ENCODE results near the gene BNIP5.

The BNIP5 gene, protein sequence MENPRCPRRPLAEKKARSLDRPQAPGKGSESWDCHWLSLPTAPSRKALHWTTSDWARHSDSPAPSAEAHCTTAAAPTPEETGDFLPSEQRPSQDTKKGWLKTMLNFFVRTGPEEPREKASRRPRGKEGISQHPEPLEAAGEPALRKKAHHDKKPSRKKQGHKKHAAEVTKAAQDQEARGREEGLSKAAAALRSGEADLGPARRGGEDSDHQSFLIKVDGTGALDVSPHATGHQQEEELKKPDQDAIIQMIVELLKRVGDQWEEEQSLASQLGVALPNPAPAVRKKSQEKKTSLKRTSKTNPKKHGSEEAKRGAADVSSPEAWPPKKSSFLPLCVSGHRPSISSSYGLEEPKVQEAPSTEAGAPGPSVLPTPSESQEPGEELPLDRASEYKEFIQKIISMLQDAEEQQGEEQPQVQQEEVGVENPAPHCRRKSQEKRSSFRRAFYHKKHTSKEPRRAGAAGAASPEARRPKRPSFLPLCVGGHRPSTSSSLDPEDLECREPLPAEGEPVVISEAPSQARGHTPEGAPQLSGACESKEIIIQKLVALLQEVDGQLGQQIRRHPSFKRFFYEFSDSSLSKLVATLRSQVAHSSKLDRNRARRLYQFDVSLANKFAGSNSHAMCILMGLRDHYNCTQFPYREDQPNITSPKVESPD

GRCh38 chr6:36336779-36337241, at the start of gene BNIP5:
BNIP5 (minus strand) TSS chr6:36336888; CDS start chr6:36330690, 6,198 bp downstream.
- no peak for DNase-seq (ENCODE audit: low read depth in 2 of 2, low spot score in 1 of 2)

DNA sequence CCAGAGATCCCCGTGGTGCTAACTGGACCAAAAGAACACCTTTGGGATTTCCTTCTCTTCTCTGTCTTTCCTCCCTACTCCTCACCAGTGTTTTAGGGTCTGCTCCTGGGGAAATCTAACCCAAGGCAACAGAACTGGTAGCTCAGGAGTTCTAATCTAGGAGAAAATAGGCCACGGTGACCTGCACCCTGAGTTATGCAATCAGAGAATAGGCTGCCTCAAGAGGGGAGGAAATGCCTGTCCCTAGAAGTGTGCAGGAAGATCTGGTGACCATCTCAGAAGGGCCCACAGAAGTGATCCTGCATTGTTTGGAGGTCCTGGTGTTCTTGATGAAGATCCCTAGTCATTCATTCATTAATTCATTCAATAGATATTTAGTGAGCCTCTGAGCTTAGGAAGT, 47.4 kb upstream of the BNIP5 start:
- DNase-seq (ENCODE audit: low read depth in 2 of 2, low spot score in 1 of 2), result no peak

DNA sequence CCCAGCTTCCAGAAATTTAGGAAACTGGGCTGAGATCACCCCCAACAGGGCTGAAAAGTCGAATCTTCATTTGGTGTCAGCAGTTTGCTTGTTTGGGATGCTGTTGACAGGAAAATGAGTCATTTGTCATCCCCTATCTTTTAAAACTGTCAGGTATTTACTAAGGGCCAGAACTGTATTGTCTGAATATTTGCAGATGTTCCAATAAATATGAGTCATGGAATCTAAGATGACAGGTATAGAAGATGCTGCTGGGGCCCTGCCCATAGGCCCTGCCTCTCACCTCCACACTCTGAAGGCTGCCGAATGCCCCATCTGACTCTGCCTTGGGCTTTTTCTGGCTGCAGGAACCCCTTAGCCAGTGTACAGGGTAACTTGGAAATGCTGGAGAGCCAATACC, 46.9 kb upstream of the BNIP5 start:
- DNase-seq (ENCODE audit: low read depth in 2 of 2, low spot score in 1 of 2), result no peak

DNA sequence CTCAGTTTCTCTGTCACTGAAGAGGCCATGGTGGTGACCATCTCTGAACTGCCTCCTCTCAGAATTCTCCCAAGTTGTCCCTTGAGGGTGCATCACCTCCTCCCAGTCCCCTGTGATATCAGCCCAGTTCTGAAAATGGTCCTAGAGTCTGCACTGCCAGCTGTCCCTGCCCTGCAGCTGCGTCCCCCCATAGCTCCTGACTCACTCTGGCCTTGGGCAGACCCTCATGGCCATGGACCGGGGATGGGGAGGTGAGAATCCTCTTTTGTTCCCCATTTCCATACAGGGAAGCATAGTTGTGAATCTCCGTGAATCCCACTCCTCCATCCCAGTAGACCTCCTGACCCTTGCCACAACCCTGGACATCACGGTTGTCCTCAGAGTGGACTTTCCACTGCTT, 46.3 kb upstream of the BNIP5 start:
- DNase-seq (ENCODE audit: low read depth in 2 of 2, low spot score in 1 of 2), result no peak

DNA sequence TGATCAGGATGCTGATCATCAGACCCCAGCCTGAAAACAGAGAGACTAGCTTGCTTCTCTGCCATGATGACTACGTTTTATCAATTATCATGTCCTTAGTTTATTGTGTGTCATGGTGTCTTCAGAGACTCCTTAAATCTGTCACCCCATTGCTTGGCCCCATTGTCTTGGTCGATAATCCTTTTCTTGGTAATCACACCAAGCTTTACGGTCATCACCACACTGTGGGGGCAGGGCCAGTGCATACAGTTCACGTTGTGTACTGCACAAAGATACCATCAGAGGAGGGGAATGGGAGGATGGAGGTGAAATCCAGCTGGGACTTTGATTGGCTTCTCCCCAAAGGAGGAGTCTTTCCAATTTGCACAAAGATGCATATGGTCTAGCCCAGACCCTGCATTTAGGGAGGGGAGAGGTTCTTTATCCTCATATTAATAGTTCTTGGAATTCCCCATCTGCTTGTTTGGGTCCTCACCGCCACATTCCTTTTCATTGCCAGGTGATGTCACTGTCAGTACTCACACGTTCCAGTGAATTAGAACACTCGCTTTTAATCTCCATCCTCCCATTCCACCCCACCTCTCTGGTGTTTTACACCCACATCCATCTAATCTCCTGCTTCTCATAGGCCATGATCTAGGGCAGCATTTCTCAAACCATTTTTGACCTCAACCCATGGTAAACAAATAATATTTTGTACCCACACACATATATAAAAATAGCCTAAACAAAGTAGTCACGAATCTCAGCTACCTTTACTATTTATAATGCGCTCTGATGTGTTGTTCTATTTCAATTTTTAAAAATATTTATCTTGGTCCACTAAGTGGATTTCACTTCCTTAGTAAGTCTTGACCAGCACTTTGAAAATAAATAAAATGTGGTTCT, 45.1 kb upstream of the BNIP5 start:
- no peak for DNase-seq (ENCODE audit: low read depth in 2 of 2, low spot score in 1 of 2)

DNA sequence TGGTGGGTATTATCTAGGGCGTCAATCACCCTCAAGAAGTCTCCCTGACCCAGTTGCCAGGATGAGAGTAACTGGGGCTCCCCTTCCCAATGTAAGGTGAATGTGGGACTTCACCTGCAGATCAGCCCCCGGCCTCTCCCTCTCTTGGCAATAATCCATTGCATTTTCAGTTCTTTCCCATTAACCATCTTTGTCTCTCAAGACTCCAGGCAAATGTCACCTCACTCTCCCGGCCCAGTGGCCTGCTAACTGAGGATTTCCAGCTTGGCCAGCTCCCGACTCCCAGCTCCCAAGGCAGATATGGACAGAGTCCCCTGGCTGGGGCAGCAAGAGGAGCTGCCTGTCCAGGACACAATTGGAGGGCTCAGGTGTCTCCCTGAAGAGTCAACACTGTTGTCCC, 43.5 kb upstream of the BNIP5 start:
- DNase-seq (ENCODE audit: low read depth in 2 of 2, low spot score in 1 of 2), result no peak

DNA sequence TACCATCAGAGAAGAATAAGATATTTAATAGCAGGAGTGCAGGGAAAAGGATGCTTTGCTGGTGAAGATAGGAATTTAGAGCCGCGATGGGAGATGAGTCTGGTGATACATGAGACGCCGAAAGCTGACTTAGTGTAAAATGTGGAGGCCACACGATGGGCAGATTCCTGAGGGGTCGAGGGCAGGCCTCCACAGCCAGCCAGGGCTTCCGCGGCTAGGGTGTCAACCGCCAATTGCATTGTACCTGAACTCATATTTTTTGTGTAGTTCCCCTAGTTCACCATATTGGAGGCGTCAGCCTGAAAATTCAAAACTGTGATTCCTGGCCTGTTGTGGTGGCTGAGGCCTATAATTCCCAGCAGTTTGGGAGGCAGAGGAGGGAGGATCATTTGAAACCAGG, 42.2 kb upstream of the BNIP5 start:
- no peak for DNase-seq (ENCODE audit: low read depth in 2 of 2, low spot score in 1 of 2)

DNA sequence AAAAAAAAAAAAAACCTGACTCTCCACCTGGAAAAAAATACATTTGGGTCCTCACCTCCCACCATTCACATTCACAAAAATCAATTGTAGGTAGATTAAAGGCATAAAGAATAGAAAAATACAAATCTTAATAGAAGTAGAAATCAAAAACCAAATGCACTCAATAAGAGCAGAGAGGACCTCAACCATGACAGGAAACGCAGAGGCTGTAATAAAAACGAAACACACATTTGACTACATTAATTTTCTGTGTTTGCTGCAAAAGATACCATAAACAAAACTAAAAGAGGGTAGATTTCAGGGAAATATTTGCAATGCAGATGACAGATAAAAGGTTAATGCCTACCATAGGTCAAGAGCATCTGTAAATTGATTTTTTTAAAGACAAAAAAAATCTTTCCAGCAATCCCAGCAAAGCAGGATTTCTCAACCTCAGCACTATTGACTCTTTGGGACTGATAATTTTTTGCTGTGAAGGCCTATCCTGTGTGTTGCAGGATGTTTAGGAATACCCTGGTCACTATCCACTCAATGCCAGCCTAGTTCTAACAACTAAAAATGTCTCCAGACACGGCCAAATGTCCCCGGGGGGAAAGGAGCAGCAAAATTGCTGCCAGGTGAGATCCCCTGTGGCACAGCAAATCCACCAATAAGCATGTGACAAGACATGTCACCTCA, 41.7 kb upstream of the BNIP5 start:
- no peak for DNase-seq (ENCODE audit: low read depth in 2 of 2, low spot score in 1 of 2)

DNA sequence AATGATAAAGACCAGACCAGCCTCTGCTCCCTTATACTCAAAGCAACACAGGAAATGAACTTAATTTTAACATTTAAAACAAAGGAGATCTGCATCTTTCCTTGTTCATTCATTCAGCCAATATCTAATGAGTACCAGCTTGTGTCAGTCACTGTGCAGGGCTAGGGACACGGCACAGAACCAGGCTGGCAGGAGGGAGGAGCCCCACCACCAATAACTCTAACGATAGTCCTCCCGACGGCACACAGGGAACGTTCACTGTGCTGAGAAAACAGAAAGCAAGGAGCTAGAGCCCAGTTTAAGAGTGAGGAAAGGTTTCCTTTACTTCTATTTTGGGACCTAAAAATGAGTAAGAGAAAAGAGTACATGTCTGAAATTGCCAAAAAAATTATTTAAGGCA, 40.9 kb upstream of the BNIP5 start:
- no peak for DNase-seq (ENCODE audit: low read depth in 2 of 2, low spot score in 1 of 2)

- no peak for DNase-seq (ENCODE audit: low read depth in 2 of 2, low spot score in 1 of 2)
These were observed 40.1 kb upstream of the BNIP5 start for GRCh38 chr6:36376742-36377141.

DNA sequence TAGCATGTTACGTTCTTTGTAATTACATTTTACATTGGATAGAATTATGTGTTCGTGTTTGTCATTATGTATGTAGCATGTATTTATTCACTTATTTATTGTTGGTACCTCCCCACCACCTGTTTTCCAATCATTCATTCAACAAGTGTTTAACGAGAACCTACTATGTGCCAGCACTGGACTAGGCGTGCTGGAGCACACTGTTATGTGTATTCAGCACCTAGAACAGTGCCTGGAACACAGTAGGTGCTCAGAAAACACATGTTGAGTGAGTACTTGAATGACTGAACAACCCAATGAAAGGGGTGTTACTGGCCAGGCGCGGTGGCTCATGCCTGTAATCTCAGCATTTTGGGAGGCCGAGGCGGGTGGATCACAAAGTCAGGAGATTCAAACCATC, 39.5 kb upstream of the BNIP5 start:
- DNase-seq (ENCODE audit: low read depth in 2 of 2, low spot score in 1 of 2), result no peak

DNA sequence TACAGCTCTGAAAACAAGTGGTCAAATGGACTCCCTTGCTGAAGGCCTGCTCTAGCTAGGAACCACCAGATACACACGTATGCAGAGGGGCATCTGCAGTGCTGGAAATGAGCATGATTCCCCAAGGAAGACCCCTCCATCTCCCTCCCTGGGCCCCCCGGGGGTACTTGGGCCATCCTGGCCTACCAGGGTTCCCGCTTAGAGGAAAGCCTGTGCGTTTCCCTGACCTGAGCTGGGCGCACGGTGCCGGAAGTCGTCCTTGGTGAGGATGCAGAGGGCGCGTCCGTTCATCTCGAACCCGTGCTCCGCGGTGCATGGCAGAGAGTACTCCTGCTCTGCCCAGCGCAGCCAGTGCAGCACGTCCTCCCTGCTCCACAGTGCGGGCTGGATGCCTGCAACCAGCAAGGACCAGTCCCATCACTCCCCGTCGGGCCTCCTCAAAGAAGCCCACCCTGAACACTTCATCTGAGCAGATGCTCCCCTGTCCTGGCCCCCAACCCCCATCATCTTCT, 39.0 kb upstream of the BNIP5 start:
- no peak for DNase-seq (ENCODE audit: low read depth in 2 of 2, low spot score in 1 of 2)

- DNase-seq (ENCODE audit: low read depth in 2 of 2, low spot score in 1 of 2), result no peak
These were observed 38.3 kb upstream of the BNIP5 start for GRCh38 chr6:36374972-36375371.

- no peak for DNase-seq (ENCODE audit: low read depth in 2 of 2, low spot score in 1 of 2)
These were observed 37.5 kb upstream of the BNIP5 start for GRCh38 chr6:36374194-36374593.

DNA sequence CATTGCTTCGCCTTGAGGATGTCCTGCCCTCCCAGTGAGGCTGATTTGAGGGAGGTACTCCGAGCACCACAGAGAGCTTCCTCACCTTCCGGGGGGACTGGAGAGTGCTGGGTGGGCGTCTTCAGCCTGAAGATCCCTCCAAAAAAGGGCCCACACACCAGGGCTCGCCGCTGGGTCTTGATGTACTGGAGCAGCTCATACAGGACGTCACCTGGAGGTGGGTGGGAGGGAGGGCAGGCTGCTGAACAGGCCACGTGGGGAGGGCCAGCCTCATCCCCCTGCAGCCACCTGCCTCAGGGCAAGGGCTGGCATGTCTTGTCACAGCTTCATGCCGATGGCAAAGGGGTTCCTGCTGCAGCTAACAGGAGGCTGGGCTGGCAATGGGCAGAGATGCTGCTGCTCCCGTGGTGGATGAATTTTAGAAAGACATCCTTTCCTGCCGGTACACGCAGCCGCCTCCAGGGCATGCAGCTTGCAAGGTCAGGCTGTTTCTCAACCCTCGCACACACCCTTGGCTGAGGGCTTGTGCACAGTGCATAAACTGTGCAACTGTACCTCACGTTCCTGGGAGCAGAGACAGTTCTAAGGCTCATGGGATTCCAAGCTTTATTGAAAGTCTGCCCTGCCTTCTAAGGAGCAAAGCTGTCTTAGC, 36.8 kb upstream of the BNIP5 start:
- DNase-seq (ENCODE audit: low read depth in 2 of 2, low spot score in 1 of 2), result no peak

- DNase-seq (ENCODE audit: low read depth in 2 of 2, low spot score in 1 of 2), result no peak
These were observed 35.4 kb upstream of the BNIP5 start for GRCh38 chr6:36372088-36372487.

DNA sequence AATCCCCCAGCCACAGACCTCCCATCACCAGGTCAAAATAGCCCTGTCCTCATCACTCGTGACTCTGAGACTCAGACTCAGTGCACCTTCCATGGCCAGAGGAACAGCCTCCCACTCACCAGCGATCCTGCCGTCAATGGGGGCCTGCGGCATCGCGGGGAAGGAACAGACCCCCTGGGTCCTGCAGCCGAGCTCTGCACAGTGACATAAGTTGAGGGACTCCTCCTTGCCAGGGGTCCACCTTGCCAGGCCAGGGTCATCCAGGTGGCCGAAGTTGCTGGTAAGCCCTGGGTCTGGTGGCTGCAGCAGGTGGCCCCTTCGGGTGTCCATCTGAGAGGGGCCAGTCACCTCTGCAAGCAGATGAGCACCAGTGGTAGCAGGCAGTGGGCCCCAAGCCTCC, 34.5 kb upstream of the BNIP5 start:
- no peak for DNase-seq (ENCODE audit: low read depth in 2 of 2, low spot score in 1 of 2)

- DNase-seq (ENCODE audit: low read depth in 2 of 2, low spot score in 1 of 2), result no peak
These were observed 34.0 kb upstream of the BNIP5 start for GRCh38 chr6:36370638-36371037.

DNA sequence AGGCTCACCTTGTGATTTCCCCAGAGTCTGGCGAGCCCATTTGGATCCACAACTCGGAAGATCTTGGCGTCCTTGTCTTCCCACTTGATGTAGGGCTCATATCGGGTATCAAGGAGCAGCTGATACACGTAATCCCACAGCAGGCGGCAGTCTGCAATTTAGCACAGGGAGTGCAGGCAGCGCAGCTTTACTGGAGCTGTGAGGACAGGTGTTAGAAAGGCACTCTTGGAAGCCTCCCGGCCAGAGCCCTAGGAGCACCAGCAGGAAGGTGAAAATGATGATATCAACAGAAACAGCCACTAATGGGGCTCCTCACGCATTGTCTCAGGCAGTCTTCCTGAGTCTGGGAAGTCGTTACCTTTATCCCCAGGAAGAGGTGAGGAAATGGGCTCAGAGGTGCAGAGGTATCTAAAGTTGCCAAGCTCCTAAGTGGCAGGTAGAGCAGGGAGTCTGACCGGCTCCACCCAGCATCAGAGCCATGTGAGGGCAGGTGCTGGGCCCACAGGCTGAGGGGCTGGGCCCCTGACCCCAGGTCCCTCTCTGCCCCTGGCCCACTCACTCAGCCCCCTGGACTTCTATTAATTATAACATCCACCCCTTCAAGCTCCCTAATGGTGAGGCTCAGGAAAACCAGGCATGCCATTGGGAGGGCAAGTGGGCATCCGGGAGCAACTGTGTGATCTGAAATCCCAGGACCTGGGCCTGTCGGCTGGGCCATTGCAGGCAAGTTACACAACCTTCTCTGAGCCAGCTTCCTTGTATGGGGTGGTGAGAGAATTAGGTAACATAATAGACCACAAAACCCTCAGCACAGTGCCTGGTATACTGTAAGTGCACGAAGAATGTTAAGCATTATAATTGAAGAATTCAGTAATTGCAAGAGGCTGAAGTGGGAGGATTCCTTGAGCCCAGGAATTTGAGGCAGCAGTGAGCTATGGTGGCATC, 32.5 kb upstream of the BNIP5 start:
- DNase-seq (ENCODE audit: low read depth in 2 of 2, low spot score in 1 of 2), result no peak
